Heart left ventricle (tissue), 16 donors: ENCODE results near the gene GTF2A1L. TPM values are rescaled to one million over a fixed set of nuclear protein-coding genes. Genes with fewer than 3 reads are reported as not detected.

Source experiments
- ATAC-seq, 4 donors: fragments of 200-7000 bp; cut with Tn5 transposase; one replicate each; pipeline ENCODE4 v1.9.1; 2020 to 2022; ENCODE audit warnings: moderate library complexity in 4 of 4, mild to moderate bottlenecking in 3 of 4, moderate number of reproducible peaks in 1 of 4
- DNase-seq, 5 donors: peaks; one replicate each; pipeline ENCODE4 v3.0.0-alpha.2; 2020
- H3K27ac ChIP-seq, 12 donors: fragments of 200-600 bp; sonication (generic) in 4 of 12; one replicate each; pipeline versions ENCODE4 v1.5.0 to v1.8.0; 2016 to 2022; ENCODE audit warnings: mild to moderate bottlenecking in 2 of 12
- H3K27me3 ChIP-seq, 9 donors: fragments of 200-600 bp; sonication (generic) in 2 of 9; one replicate each; pipeline versions ENCODE4 v1.5.1 to v1.8.0; 2016 to 2022; ENCODE audit warnings: mild to moderate bottlenecking in 3 of 9
- H3K36me3 ChIP-seq, 9 donors: fragments of 200-600 bp; sonication (generic) in 2 of 9; one replicate each; pipeline versions ENCODE4 v1.5.0 to v1.8.0; 2018 to 2022; ENCODE audit warnings: mild to moderate bottlenecking in 2 of 9
- H3K4me1 ChIP-seq, 12 donors: fragments of 200-600 bp; sonication (generic) in 4 of 12; one replicate each; pipeline versions ENCODE4 v1.5.0 to v1.8.0; 2016 to 2022; ENCODE audit warnings: mild to moderate bottlenecking in 3 of 12
- H3K4me3 ChIP-seq, 12 donors: fragments of 200-600 bp; sonication (generic) in 4 of 12; one replicate each; pipeline versions ENCODE4 v1.5.0 to v1.8.0; 2017 to 2022; ENCODE audit warnings: mild to moderate bottlenecking in 9 of 12, moderate library complexity in 4 of 12
- H3K9me3 ChIP-seq, 12 donors: fragments of 200-600 bp; sonication (generic) in 4 of 12; one replicate each; pipeline versions ENCODE4 v1.5.0 to v1.8.0; 2016 to 2022; ENCODE audit warnings: mild to moderate bottlenecking in 1 of 12
- CTCF ChIP-seq, 12 donors: fragments of 200-600 bp; sonication (generic) in 4 of 12; IDR thresholded peaks; one replicate each; pipeline versions ENCODE4 v1.5.0 to v1.8.0; 2018 to 2022; ENCODE audit warnings: antibody characterized with exemption in 12 of 12, mild to moderate bottlenecking in 5 of 12
- POLR2A ChIP-seq, 2 donors: fragments of 450-650 bp; IDR thresholded peaks; one replicate each; pipeline ENCODE4 v1.6.1; 2017; ENCODE audit warnings: antibody characterized with exemption in 2 of 2, mild to moderate bottlenecking in 2 of 2, moderate library complexity in 2 of 2
- WGBS, 4 donors: extraction: QIAGEN DNeasy Blood & Tissue Kit in 2 of 4; methylation state at CpG; one replicate each; pipeline versions ENCODE4 v1.1.5 to v1.1.7; 2013 to 2018; 5-methylcytosine and 5-hydroxymethylcytosine counted together
- intact Hi-C, 10 donors: fragments of 100-400 bp; cut with DNase I; formaldehyde crosslinking; loops; one replicate each; pipeline versions ENCODE4 v1.11.1 to v1.14.2; 2022
- polyA plus RNA-seq, 2 donors: library from polyadenylated mRNA; stranded (reverse); fragments of 200-250 nt; gene quantifications; one replicate each; pipeline ENCODE4 v1.2.3, GENCODE V29; 2013
- total RNA-seq, 9 donors: library from RNA; depleted of rRNA in 2 of 9; stranded (reverse); fragments of >200 nt in 2 of 9; fragmentation: NEBNext Ultra II Directional in 3 of 9; extraction: Animal tissue kit (Norgen Biotek cat#: 25700) in 3 of 9; gene quantifications; one replicate each; pipeline versions ENCODE4 v1.1.0 to v1.2.4, GENCODE V29; 2016 to 2023
- donor health status: ischemic (EF 13 %, LVEDD 7.1; RV severe dilation, severe dysfunction).
- donor health status: healthy with polysubstance abuse.
- donor health status: DM: no; HTN: yes; CAD: no.
- donor health status: DM: no; HTN: no; CAD: no.
- donor health status: ischemic (EF 25% LVEDD 6.9; RV normal size, moderate dysfunction).
- donor health status: ischemic (EF 25% LVEDD 5.7; RV mildly dilated, moderate dysfunction).
- donor health status: healthy.
- donor health status: DM: yes; HTN: yes; CAD: no.
- donor health status: ischemic (EF 35%, LVEDD 5.7; RV mildly dilated, moderate dysfunction).
- donor health status: nonischemic (EF 11% LVEDD 7.7; RV severe dilation, severe dysfunction).
- donor health status: DM: yes; HTN: yes; CAD: no.
- donor health status: PGD.
- donor health status: ischemic (EF 29% LVEDD 5.4; RV normal size, mild dysfunction).
- donor health status: nonischemic (EF 23%, LVEDD 6.1; RV moderate dilation, normal function).

GTF2A1L gene
- total and polyA plus RNA-seq, 11 donors = 0.14 to 0.95 (median 0.63) TPM; not detected in 8

- ATAC-seq (no peak), DNase-seq (no peak)
- 53 to 64% (median 62%) methylated on average over 4 of the region's 4 CpGs for WGBS, 4 donors
- peaks cover 0 to 4% (median 0%) of the 10 kb centered on the region in 9 donors for H3K36me3 ChIP-seq
- TF ChIP-seq POLR2A (IDR thresholded peaks at IDR 0.05) = no peak
- no peak for TF ChIP-seq CTCF (IDR thresholded peaks at IDR 0.05)
- no peaks in the 10 kb centered on the region for H3K9me3 ChIP-seq
- intact Hi-C loops = loop anchor here in 8 of 10 donors (5.0 to 10.0 kb wide), 8 partner anchors 52 to 282 kb away; partner anchors contain the start of gene STON1 (in 6 of the 8)
- no peaks in the 10 kb centered on the region for H3K27me3 ChIP-seq
- no peak overlapping the region for H3K4me3 ChIP-seq
- H3K4me1 ChIP-seq = peaks cover 0 to 4% (median 0%) of the 10 kb centered on the region in 12 donors
- H3K27ac ChIP-seq = no peak overlapping the region
These were observed 31.2 kb upstream of the GTF2A1L start for GRCh38 chr2:48586433-48586832.

- Histone ChIP-seq H3K27me3 (no peaks in the 10 kb centered on the region), H3K9me3 (no peaks in the 10 kb centered on the region), H3K4me1 (peaks cover 0 to 4% (median 0%) of the 10 kb centered on the region in 12 donors), H3K27ac (no peak overlapping the region), H3K4me3 (no peak overlapping the region), H3K36me3 (peaks cover 0 to 7% (median 0%) of the 10 kb centered on the region in 9 donors)
- DNase-seq (no peak), ATAC-seq (no peak)
- intact Hi-C loops = loop anchor here in 8 of 10 donors (5.0 to 10.0 kb wide), 8 partner anchors 53 to 283 kb away; partner anchors contain the start of gene STON1 (in 6 of the 8)
- TF ChIP-seq POLR2A (IDR thresholded peaks at IDR 0.05) (no peak), CTCF (IDR thresholded peaks at IDR 0.05) (no peak)
- 73 to 85% (median 80%) methylated on average over 4 to 5 of the region's 5 CpGs for WGBS, 4 donors
These were observed 30.1 kb upstream of the GTF2A1L start for GRCh38 chr2:48587560-48587959.

GRCh38 chr2:48587961-48588360 is 29.7 kb upstream of the GTF2A1L start:
- H3K27me3 ChIP-seq = no peaks in the 10 kb centered on the region
- no peaks in the 10 kb centered on the region for H3K9me3 ChIP-seq
- DNase-seq (no peak), ATAC-seq (no peak)
- peaks cover 0 to 7% (median 0%) of the 10 kb centered on the region in 9 donors for H3K36me3 ChIP-seq
- peaks cover 0 to 4% (median 0%) of the 10 kb centered on the region in 12 donors for H3K4me1 ChIP-seq
- no peak overlapping the region for H3K27ac ChIP-seq
- WGBS, 4 donors = 90 to 96% (median 95%) methylated on average over 3 of the region's 3 CpGs
- intact Hi-C loops = loop anchor here in 9 of 10 donors (2.0 to 10.0 kb wide), 9 partner anchors 53 to 283 kb away; partner anchors contain the start of gene STON1 (in 8 of the 9)
- no peak overlapping the region for H3K4me3 ChIP-seq
- TF ChIP-seq CTCF (IDR thresholded peaks at IDR 0.05) (no peak), POLR2A (IDR thresholded peaks at IDR 0.05) (no peak)

GRCh38 chr2:48588745-48589144 is 28.9 kb upstream of the GTF2A1L start:
- H3K27ac ChIP-seq = no peak overlapping the region
- intact Hi-C loops = loop anchor here in 9 of 10 donors (2.0 to 10.0 kb wide), 9 partner anchors 54 to 284 kb away; partner anchors contain the start of gene STON1 (in 8 of the 9)
- 72 to 94% (median 85%) methylated on average over 1 of the region's 1 CpG for WGBS, 4 donors
- peaks cover 0 to 4% (median 0%) of the 10 kb centered on the region in 12 donors for H3K4me1 ChIP-seq
- H3K27me3 ChIP-seq = no peaks in the 10 kb centered on the region
- no peak for DNase-seq
- no peak for ATAC-seq
- H3K9me3 ChIP-seq = no peaks in the 10 kb centered on the region
- peaks cover 0 to 10% (median 0%) of the 10 kb centered on the region in 9 donors for H3K36me3 ChIP-seq
- no peak for TF ChIP-seq CTCF (IDR thresholded peaks at IDR 0.05)
- TF ChIP-seq POLR2A (IDR thresholded peaks at IDR 0.05) = no peak
- no peak overlapping the region for H3K4me3 ChIP-seq
